ENCODE results near the gene DCX.

- no peak for TF ChIP-seq EZH2 (IDR thresholded peaks at IDR 0.05; ENCODE audit: low read length)
- no peak for TF ChIP-seq CTCF (optimal IDR thresholded peaks at IDR 0.05 in 1 of 3, IDR thresholded peaks at IDR 0.05 in 1 of 3, conservative IDR thresholded peaks at IDR 0.05 in 1 of 3; ENCODE audit: extremely low read depth in 1 of 3, insufficient read depth in 2 of 3, low read length in 3 of 3)
Measured at GRCh38 chrX:111270339-111270738, 141.7 kb downstream of the DCX start, which contains the start of gene CAPN6.
